ENCODE measurements around the gene MIEF1.

Gene MIEF1
- total RNA-seq: 19.6 to 31.6 reads per million in 2 donors

GRCh38 chr22:39502109-39502788 is at the start of gene MIEF1:
MIEF1 (plus strand) TSS chr22:39502290; CDS start chr22:39511295, 9,005 bp downstream.
- peak; percentile 74 to 96 (median 82) for DNase-seq

DNA sequence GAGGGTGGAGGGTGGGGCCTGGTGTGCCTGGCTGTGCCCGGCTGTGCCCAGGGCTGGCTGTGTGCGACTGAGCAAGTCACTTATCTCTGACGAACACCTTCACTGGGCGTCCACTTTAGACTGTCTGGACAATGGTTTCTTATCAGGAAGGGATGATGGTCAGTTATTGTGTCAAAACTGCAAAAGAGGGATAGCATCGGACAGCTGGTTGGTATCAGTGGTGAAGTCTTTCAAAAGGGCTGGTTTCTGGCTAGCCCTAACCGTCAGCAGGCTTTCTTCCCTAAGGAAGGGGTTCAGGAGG is 49.4 kb upstream of the MIEF1 start:
- DNase-seq: no peak

DNA sequence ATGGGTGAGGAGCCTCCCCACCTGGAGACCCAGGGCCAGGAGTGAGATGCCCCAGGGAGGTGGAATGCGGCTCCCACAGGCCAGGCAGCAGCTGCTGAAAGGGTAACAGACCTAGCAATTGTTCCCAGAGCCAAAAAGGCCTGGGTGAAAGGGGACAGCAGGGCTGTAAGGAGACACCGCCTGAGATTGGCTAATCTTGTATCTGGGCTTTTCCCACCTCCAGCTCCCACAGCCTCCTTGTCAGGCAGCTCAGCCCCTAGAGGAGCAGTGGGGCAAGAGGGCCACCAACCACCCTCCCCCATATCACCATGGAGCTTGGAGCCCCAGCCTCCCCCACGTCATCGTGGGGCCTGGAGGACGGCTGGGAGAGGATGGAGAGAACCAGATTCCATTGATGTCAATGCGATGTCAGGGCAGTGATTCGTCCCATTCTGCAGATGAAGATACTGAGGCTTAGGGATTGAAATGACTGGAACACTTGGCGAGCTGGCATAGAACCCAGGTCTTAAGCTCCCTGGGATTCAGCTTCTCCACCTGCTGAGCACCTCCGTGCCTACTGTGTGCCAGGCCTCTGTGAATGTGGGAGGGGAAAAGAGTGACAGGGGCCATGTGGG is 48.2 kb upstream of the MIEF1 start:
- no peak for DNase-seq

DNA sequence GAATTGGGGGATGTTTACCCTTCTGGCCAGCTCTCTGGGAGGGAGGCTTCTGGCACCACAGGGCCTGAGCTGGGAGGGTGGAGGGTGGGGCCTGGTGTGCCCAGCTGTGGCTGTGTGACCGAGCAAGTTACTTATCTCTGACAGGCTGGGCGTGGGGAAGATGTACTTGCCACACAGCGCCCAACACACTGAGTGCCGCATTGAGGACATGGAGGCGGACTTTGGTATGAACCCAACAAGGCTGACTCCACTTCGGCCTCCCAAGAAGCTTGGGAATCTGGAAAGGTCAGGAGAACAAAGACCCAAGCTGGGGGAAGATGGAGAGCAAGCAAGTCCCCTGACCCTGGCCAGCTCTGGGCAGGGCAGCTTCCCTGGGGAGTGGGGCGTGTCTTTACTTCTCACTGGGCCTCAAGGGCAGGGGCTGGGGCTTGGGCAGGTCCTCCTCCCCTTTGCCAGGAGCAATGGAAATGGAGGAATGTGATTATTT is 47.7 kb upstream of the MIEF1 start:
- DNase-seq: no peak

DNA sequence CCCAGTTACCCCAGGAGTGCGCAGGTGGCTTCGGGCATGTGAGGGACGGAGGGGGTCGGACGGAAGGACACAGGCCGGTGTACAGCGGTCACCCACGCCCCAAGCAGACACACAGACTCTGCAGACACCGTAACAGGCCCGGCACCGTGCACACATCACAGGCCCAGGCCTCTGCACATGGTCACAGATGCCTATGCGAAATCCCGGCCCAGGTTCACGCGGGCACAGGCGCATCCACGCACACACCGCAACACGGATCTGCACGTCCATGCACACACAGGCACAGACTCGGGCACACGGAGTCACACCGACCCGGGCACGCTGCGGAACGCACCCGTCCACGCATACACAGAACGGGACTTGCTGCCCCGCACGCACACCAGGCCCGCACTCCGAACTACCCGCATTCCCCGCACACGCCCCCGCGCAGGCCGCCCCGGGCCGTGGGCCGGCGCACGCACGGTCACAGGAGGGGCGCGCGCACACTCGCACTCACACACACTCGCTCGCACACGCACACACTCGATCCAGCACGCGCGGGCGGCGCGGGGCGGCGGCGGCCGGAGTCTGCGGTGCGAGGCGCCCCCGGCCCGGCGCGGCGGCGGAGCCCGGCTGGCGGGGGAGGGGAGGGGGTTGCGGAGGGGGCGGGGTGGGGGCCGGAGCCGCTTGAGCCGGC is 45.4 kb upstream of the MIEF1 start, which contains the start of gene MGAT3:
Gene MGAT3 (plus strand): TSS at position 491 of the 676 bp plus-strand sequence. CDS start 30,336 bp downstream, outside the sequence.
- no peak for DNase-seq

- DNase-seq: no peak
Observed at GRCh38 chr22:39457198-39457555, 44.9 kb upstream of the MIEF1 start.

DNA sequence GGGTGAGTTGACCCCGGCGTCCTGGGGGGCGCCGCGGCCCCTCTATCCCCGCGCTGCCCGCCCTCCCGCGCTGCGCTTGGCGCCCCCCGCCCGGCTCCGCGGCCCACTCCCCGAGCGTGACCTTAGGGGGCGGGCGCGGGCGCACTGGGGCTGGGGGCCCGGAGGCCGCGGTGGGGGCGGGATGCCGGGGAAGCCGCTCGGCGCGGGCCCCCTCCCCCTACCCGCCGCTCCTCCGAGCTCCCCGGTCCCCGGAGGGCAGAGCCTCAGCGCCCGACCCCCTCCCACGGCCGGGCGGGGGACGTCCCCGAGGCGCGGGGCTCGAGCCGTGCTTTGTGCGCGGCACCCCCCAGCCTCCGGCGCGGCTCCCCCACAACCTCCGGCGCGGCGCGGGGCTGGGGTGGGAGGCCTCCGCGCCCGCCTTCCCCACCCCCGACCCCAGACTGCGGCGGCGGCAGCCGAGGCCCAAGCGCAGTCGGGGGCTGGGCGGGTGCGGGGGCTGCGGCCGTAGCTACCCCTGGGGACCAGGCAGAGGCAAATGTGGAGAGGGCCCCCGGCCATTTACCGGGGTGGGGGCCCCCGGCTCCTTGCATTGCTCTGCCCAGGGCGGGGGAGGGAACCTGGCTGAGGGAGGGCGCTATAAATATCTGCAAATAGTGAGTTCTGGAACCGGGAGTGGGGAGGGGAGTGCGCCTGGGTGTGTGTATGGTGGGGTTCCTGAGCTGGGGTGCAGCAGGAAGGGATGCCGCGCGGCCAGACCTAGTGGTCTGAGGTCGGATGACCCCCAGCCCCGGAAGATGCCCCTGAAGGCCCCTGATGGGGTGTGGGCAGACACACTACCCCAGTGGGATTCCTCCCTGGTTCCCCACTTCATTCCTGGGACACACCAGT is 44.3 kb upstream of the MIEF1 start:
- no peak for DNase-seq

- no peak for DNase-seq
Observed at GRCh38 chr22:39458444-39459083, 43.5 kb upstream of the MIEF1 start.

DNA sequence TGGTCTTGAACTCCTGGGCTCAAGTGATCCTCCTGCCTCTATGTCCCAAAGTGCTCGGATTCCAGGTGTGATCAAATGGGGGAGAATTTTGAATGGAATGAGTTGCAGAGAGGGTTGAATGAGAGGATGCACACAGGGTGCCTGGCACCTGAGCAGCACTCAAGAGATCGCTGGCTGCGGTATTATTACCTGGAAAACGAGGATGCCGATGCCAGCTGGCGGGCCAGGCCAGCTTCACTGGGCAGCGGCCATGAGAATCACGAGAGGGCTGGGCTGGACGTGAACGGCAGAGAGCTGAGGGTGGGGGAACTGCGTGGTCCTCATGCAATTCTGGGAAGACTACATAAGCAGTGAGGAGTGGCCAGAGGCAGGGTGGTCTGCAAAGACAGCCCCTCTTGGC is 42.4 kb upstream of the MIEF1 start:
- DNase-seq: no peak

DNA sequence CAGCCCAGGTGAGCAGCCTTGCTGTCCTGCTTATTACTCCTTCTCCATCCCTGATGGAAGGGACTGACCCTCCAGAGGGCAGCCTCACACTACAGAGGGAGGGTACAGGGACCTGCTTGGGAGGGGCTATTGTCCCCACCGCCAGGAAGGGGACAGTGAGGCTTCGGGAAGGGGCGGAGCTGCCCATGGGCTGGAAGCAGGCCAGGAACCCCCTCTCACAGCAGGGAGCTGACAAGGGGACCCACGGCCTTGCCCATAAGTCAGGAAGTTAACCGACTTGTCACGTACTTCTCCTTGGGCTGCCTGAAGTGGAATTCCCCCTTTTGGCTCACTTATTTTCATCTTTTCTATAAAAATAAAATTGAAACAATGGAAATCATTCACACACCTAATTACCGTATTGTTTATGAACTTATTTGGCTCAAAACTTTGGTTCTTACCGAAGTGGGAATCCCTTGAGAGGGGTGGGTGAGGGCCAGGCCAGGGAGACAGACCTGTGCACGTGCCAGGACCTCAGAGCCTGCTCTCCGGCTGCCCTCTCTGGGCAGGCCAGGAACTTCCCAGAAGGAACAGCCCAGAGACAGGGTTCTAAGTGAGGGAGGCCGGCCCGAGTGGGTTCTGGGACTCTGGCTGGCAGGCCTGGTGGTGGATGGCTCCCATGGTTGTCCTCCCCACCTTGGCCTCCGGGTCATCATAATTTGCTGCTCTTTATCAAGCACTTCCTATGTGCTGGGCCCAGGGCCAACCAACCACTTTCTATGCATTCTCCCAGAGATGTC is 39.5 kb upstream of the MIEF1 start:
- DNase-seq: no peak

GRCh38 chr22:39463277-39463676 is 38.8 kb upstream of the MIEF1 start:
- no peak for DNase-seq

- DNase-seq: no peak
Observed at GRCh38 chr22:39463931-39464390, 38.1 kb upstream of the MIEF1 start.

GRCh38 chr22:39466228-39467006 is 35.7 kb upstream of the MIEF1 start:
- no peak for DNase-seq

DNA sequence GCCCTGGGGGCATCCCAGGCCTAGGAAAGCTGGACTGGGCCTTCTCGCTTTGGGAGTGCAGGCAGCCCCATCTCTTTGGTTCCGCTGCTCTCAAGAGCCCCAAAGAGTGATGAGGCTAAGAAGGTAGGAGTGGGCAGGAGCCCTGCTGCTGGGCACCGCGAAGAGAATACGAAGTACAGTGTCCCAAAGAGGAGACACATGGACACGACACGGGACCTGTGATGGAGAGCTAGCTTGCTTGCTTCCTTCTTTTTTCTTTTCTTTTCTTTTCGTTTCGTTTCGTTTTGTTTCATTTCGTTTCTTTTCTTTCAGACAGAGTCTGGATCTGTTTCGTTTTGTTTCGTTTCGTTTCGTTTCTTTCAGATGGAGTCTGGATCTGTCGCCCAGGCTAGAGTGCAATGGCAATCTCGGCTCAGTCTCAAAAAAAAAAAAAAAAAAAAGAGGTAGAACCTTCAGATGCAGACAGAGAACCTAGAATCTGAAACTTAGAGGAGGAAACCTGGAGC is 34.6 kb upstream of the MIEF1 start:
- DNase-seq: no peak

DNA sequence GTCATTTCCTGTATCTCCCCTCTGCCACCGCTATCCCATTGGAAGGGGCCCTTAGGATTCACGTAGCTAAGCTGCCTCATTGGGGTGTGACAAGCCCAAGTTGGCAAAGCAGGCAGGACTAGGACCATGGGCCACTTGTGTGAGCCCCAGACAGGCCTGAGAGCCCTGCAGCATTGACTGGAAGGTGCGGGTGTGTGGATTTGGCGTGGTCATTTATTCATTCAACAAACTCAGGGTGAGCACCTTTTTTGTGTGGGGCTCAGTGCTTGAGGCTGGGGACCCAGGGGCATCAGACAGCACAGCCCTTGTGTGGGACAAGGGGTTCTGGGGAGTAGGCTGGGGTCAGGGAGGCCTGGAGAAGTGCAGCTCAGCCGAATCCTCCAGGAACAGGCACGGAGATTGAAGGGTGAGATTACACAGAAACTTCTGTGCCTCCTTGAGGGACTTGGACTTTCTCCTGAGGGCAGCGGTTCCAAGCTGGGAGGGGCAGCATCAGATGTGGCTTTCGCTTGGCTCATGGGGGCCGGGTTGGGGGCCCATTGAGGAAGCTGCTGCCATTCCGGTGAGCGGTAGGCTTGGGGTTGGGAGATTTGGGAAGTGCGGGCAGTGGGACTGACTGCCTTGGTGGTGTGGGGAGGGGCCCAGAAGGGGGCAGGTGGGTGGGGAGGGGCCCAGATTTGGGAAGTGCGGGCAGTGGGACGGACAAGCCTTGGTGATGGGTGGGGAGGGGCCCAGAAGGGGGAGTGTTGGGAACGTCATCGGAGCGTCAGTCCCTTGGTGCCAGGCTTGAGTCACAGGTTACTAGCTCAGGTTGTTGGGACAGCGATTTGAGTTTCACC is 33.4 kb upstream of the MIEF1 start:
- DNase-seq: no peak

GRCh38 chr22:39469326-39469680 is 32.8 kb upstream of the MIEF1 start:
- no peak for DNase-seq

- DNase-seq: no peak
Observed at GRCh38 chr22:39469681-39470450, 32.2 kb upstream of the MIEF1 start.

GRCh38 chr22:39470451-39471291 is 31.4 kb upstream of the MIEF1 start:
- DNase-seq: no peak

All from T-helper 2 cell (primary cell).